GM23248 (cell line): ENCODE results near the gene C16orf95. TPM values are rescaled to one million over a fixed set of nuclear protein-coding genes. Genes with fewer than 3 reads are reported as not detected.

ENCODE experiments used
- DNase-seq: peaks from one replicate; pipeline ENCODE4 v3.0.0-alpha.2; 2015
- H2AFZ ChIP-seq: fragments of 200-600 bp; sonication (generic); 2 replicates; pipeline ENCODE4 v1.6.1; 2016; ENCODE audit warnings: antibody characterized with exemption
- H3F3A ChIP-seq: fragments of 200-600 bp; sonication (generic); 2 replicates; pipeline ENCODE4 v1.6.1; 2016; ENCODE audit warnings: mild to moderate bottlenecking, antibody characterized with exemption, mixed run types; ENCODE audit not compliant: insufficient read depth
- H3K27ac ChIP-seq: fragments of 200-600 bp; sonication (generic); 2 replicates; pipeline ENCODE4 v1.5.1; 2016; ENCODE audit warnings: mild to moderate bottlenecking
- H3K27me3 ChIP-seq: fragments of 200-600 bp; sonication (generic); replicated peaks from 2 replicates; pipeline ENCODE4 v1.6.1; 2016; ENCODE audit warnings: mild to moderate bottlenecking; ENCODE audit not compliant: insufficient read depth
- H3K36me3 ChIP-seq: fragments of 200-600 bp; sonication (generic); 2 replicates; pipeline ENCODE4 v1.6.1; 2016; ENCODE audit warnings: low read depth, mild to moderate bottlenecking
- H3K4me1 ChIP-seq: fragments of 200-600 bp; sonication (generic); 2 replicates; pipeline ENCODE4 v1.6.1; 2016; ENCODE audit warnings: mild to moderate bottlenecking; ENCODE audit not compliant: insufficient read depth
- H3K4me2 ChIP-seq: fragments of 200-600 bp; sonication (generic); one replicate; pipeline ENCODE4 v1.6.1; 2016; ENCODE audit warnings: mild to moderate bottlenecking; ENCODE audit not compliant: unreplicated experiment
- H3K4me3 ChIP-seq: fragments of 200-600 bp; sonication (generic); 2 replicates; pipeline ENCODE4 v1.5.1; 2016; ENCODE audit warnings: mild to moderate bottlenecking
- H3K79me2 ChIP-seq: fragments of 200-600 bp; sonication (generic); 2 replicates; pipeline ENCODE4 v1.6.1; 2016; ENCODE audit warnings: mild to moderate bottlenecking; ENCODE audit not compliant: insufficient read depth
- H3K9ac ChIP-seq: fragments of 200-600 bp; sonication (generic); 2 replicates; pipeline ENCODE4 v1.6.1; 2016; ENCODE audit warnings: mild to moderate bottlenecking
- H3K9me2 ChIP-seq: fragments of 200-600 bp; sonication (generic); 2 replicates; pipeline ENCODE4 v1.6.1; 2016; ENCODE audit warnings: mixed run types, mild to moderate bottlenecking, moderate library complexity; ENCODE audit not compliant: insufficient read depth
- H3K9me3 ChIP-seq: fragments of 200-600 bp; sonication (generic); one replicate; pipeline ENCODE4 v1.6.1; 2017; ENCODE audit warnings: low read depth
- H4K20me1 ChIP-seq: fragments of 200-600 bp; sonication (generic); 2 replicates; pipeline ENCODE4 v1.6.0; 2016; ENCODE audit not compliant: insufficient read depth
- EZH2 ChIP-seq: fragments of 200-600 bp; sonication (generic); IDR thresholded peaks from 2 replicates; pipeline ENCODE4 v1.6.1; 2018; ENCODE audit warnings: antibody characterized with exemption, mild to moderate bottlenecking; ENCODE audit not compliant: insufficient read depth, poor library complexity, severe bottlenecking
- EZH2phosphoT487 ChIP-seq: fragments of 200-600 bp; sonication (generic); IDR thresholded peaks from 2 replicates; pipeline ENCODE4 v1.6.1; 2018; ENCODE audit warnings: antibody characterized with exemption, moderate library complexity, mild to moderate bottlenecking, low read depth; ENCODE audit not compliant: insufficient read depth
- WGBS, 2 experiments: methylation state at CpG; one replicate each; pipeline ENCODE4 v1.1.6; 2015 to 2017; ENCODE audit warnings: low lambda C conversion rate in 2 of 2, low coverage in 1 of 2; ENCODE audit errors: missing lambda C conversion rate in 2 of 2; 5-methylcytosine and 5-hydroxymethylcytosine counted together
- in situ Hi-C: fragments of 300-500 bp; cut with MboI; formaldehyde crosslinking; loops from 2 replicates; pipeline ENCODE4 v1.15.0; 2020
- polyA plus RNA-seq: library from polyadenylated mRNA; unstranded; fragments of >200 nt; fragmentation: Nextera tagmentation; extraction: Ambion mirVana; gene quantifications from 2 replicates; pipeline ENCODE4 v1.2.1, GENCODE V29; 2016
- total RNA-seq: library from RNA; depleted of rRNA; stranded (reverse); fragments of >200 nt; shearing (Covaris generic); gene quantifications from 2 replicates; pipeline ENCODE4 v1.2.3, GENCODE V29; 2014

Gene C16orf95
- total and polyA plus RNA-seq, 2 experiments from 2014 or later: 5.1 to 9.2 TPM

DNA sequence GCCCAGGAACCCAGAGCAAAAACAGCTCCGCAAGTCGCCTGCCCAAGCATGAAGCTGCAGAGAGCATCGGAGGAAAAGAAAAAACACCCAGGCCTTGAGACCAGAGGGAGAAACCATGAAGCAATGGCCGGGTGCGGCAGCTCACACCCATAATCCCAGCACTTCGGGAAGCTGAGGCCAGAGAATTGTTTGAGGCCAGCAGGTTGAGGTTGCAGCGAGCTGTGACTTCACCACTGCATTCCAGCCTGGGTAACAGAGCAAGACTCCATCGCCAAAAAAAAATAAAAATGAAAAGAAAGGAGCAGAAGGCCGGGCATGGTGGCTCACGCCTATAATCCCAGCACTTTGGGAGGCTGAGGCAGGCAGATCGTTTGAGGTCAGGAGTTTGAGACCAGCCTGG, 40.3 kb downstream of the C16orf95 start:
- Histone ChIP-seq H3K27me3 (no peaks in the 10 kb centered on the region), H3K79me2 (no peaks in the 10 kb centered on the region), H3F3A (no peaks in the 10 kb centered on the region), H3K4me1 (no peaks in the 10 kb centered on the region), H4K20me1 (no peaks in the 10 kb centered on the region), H3K9ac (no peak overlapping the region), H3K4me2 (no peak overlapping the region), H3K4me3 (no peak overlapping the region), H3K9me3 (no peaks in the 10 kb centered on the region), H3K9me2 (no peaks in the 10 kb centered on the region), H3K27ac (no peak overlapping the region), H2AFZ (no peak overlapping the region), H3K36me3 (no peaks in the 10 kb centered on the region)
- WGBS, 2 experiments: 80 to 84% methylated on average over 11 of the region's 11 CpGs
- TF ChIP-seq EZH2 (no peak), EZH2phosphoT487 (no peak)
- in situ Hi-C loops: no loop called here
- DNase-seq: no peak

DNA sequence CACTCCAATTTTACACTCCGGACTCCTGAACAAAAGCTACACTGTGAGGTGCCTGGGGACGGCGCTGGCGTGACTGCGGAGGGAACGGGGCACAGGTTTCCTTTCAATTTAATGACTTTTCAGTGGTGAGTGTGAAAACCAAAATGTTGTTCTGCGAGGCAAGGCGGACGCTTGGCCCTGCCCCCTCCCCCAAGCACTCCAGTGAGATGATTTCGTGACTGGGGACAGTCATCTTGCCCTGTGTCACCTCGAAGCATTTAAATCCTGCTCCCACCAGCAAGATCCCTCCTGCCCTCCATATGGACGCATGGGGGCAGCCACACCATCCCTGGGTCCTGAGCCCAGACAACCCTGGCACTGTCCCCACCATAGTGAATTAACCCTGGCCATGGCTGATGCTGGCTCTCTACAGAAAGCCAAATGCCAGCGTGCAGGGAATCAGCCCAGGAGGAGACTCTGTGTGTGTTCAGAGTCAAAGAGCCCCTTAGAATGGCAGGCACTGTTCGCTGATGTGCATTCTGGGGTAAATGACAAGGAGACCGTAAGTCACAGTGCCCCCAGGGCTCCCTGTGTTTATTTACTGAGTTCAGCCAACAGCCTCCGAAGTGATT, 41.0 kb downstream of the C16orf95 start:
- Histone ChIP-seq H3K9me2 (no peaks in the 10 kb centered on the region), H3K4me2 (no peak overlapping the region), H3K9ac (no peak overlapping the region), H3K4me3 (no peak overlapping the region), H3K4me1 (no peaks in the 10 kb centered on the region), H3K27ac (no peak overlapping the region), H3K36me3 (no peaks in the 10 kb centered on the region), H3F3A (no peaks in the 10 kb centered on the region), H4K20me1 (no peaks in the 10 kb centered on the region), H3K9me3 (no peaks in the 10 kb centered on the region), H3K27me3 (no peaks in the 10 kb centered on the region), H2AFZ (no peak overlapping the region), H3K79me2 (no peaks in the 10 kb centered on the region)
- no peak for DNase-seq
- whole genome bisulfite sequencing, 2 experiments: 83 to 89% methylated on average over 16 of the region's 16 CpGs
- in situ Hi-C loops: no loop called here
- TF ChIP-seq EZH2 (no peak), EZH2phosphoT487 (no peak)

DNA sequence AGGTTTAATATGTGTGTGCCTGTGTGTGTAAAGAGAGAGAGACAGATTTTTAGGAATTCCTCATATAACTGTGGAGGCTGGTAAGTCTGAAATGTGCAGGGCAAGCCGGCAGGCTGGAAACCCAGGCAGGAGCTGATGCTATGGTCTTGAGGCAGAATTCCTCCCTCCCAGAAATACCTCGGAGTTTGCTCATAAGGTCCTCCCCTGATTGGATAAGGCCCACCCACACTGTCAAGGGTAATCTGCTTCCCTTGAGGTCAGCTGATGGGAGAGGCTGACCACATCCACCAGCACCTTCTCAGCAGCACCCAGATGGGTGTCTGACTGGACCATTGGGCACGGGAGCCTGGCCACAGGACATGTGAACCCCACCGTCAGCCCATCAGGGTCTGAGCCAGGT, 42.4 kb downstream of the C16orf95 start:
- 61 to 82% methylated on average over 3 to 4 of the region's 4 CpGs for WGBS, 2 experiments
- H3K27ac ChIP-seq: no peak overlapping the region
- no peaks in the 10 kb centered on the region for H3K36me3 ChIP-seq
- no peaks in the 10 kb centered on the region for H3K9me3 ChIP-seq
- TF ChIP-seq EZH2 (no peak), EZH2phosphoT487 (no peak)
- no peak overlapping the region for H3K4me3 ChIP-seq
- H3K27me3 ChIP-seq: no peaks in the 10 kb centered on the region
- no peaks in the 10 kb centered on the region for H3K4me1 ChIP-seq
- H3K9ac ChIP-seq: no peak overlapping the region
- no peak overlapping the region for H2AFZ ChIP-seq
- no peaks in the 10 kb centered on the region for H3K79me2 ChIP-seq
- DNase-seq: no peak
- in situ Hi-C loops: no loop called here
- H3F3A ChIP-seq: no peaks in the 10 kb centered on the region
- no peak overlapping the region for H3K4me2 ChIP-seq
- H3K9me2 ChIP-seq: no peaks in the 10 kb centered on the region
- H4K20me1 ChIP-seq: no peaks in the 10 kb centered on the region

DNA sequence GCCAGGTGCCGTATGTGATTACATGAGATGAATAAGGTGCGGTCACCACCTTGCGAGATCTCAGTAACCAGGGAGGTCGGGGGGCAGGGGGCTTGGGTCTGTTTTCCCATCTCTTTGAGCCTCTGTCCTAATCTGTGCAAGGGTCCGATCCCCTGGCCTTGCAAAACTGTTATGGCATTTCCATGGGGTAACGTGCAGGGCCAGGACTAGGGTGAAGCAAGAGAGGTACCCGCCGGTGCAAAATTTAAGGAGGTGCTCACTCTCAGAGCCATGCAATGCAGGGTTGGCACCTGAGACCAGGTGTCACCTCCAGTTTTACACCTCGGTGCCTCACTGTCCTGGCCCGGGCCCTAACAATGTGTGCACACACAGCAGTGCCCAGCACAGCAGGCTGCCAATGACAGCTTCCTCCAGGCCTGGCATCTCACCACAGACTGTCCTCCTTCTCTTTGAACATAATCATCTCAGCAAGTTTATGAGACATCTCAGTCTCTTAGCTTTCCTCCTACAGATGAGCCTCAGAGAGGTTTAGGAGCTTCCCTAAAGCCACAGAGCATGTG, 43.6 kb downstream of the C16orf95 start:
- in situ Hi-C loops: no loop called here
- no peaks in the 10 kb centered on the region for H3K9me2 ChIP-seq
- no peak overlapping the region for H3K9ac ChIP-seq
- H3K4me1 ChIP-seq: no peaks in the 10 kb centered on the region
- H2AFZ ChIP-seq: no peak overlapping the region
- H3K9me3 ChIP-seq: no peaks in the 10 kb centered on the region
- no peaks in the 10 kb centered on the region for H3K79me2 ChIP-seq
- H3K27me3 ChIP-seq: no peaks in the 10 kb centered on the region
- no peak overlapping the region for H3K4me3 ChIP-seq
- no peak for DNase-seq
- TF ChIP-seq EZH2 (no peak), EZH2phosphoT487 (no peak)
- WGBS, 2 experiments: 87 to 93% methylated on average over 10 of the region's 10 CpGs
- H4K20me1 ChIP-seq: no peaks in the 10 kb centered on the region
- H3K4me2 ChIP-seq: no peak overlapping the region
- no peak overlapping the region for H3K27ac ChIP-seq
- H3F3A ChIP-seq: no peaks in the 10 kb centered on the region
- no peaks in the 10 kb centered on the region for H3K36me3 ChIP-seq

DNA sequence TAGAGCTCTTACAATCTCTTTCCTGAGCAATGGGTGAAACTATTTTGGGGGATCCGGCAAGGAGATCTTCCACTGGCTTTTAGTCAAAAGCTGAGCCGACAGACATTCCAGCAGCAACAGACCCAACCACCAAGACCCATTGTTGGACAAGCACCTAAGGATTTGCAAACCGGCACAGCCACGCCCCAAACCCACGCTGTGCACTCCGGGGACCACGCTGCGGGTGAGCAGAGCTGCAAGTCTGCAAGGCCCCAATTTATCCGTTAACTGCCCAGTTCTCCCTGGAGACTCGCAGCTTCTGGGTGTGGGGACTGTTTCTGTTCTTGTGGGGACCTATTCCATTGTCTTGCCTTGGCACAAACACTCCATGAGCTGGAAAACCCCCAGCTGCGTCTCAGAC, 45.9 kb downstream of the C16orf95 start:
- H3K27ac ChIP-seq: no peak overlapping the region
- H3K9me3 ChIP-seq: no peaks in the 10 kb centered on the region
- H3K27me3 ChIP-seq: no peaks in the 10 kb centered on the region
- 91 to 93% methylated on average over 11 of the region's 11 CpGs for WGBS, 2 experiments
- H3K79me2 ChIP-seq: no peaks in the 10 kb centered on the region
- no peak for DNase-seq
- in situ Hi-C loops: no loop called here
- H3K4me3 ChIP-seq: no peak overlapping the region
- no peak overlapping the region for H3K4me2 ChIP-seq
- no peaks in the 10 kb centered on the region for H3K36me3 ChIP-seq
- H2AFZ ChIP-seq: no peak overlapping the region
- H4K20me1 ChIP-seq: no peaks in the 10 kb centered on the region
- H3K9me2 ChIP-seq: no peaks in the 10 kb centered on the region
- TF ChIP-seq EZH2phosphoT487: no peak
- TF ChIP-seq EZH2: no peak
- no peaks in the 10 kb centered on the region for H3K4me1 ChIP-seq
- H3K9ac ChIP-seq: no peak overlapping the region
- no peaks in the 10 kb centered on the region for H3F3A ChIP-seq
